Stimulated activated CD4-positive, alpha-beta T cell treated with anti-CD3 and anti-CD28 coated beads, Interleukin-1b, Interleukin-23, amount 100 ng/mL, for 1 hour (primary cell): ENCODE data around the gene ST8SIA4.

Source experiments
- DNase-seq, 2 donors: peaks; one replicate each; pipeline ENCODE4 v3.0.0-alpha.2; 2020; ENCODE audit warnings: low read depth in 2 of 2

The ST8SIA4 gene

DNA sequence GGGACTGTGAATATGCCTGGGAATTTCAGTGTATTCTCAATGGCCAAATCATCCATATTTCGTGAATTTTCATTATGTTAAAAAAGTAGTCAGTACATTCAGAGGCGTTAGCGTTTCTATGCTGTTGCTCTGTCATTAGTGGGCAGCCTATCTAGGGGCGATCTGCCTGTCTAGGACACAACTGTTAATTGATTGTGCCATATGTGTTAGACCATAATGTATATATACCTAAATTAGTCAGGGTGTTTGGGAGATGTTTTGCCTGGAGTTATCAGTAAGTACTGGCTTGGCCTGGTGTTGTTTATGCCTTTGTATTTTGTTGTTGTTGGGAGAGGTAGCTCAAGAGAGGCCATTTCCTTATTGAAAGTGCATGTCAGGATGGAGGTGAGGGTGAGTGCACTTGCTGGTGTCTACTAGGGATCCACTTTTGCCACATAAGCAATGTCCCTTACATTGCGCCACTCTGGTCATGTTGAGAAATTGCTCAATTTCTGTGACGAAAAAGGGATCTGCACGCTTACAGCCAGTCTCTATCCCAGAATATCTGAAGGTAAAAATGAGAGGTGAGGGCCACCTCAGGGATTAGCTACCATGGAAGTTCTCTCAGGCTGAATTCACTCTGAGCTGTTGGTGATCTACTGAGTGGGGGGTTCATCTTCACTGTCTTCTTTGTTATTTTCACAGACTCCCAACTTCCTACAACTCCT is 123.3 kb downstream of the ST8SIA4 start:
- no peak for DNase-seq

DNA sequence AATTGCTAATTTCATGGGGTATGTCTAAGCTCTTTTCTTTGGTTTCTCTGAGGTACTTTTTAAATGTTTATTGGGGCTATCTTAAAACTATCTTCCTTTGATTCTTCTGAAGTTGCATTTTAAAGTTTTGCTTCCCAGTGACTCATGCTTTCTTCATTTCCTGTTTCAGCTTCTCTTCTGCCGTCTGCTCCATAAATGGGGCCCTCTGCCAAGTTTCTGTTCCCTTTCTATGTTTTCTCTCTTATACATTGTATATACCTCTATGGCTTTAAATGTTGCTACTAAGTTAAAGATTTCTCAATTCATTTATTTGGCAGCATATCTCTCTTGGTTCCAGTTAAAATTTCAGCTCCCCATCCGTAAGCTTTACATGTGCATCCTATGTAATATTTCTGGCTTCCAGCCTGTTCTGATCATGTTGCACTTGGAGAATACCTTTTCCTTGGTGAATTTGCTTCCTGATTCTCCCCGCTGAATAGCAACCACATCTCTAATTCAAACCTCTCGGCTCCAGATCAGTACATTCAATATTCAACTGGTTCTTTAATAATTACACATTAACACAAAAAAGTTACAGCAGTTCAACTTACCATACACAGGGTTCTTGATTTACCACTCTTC is 125.3 kb downstream of the ST8SIA4 start:
- DNase-seq: no peak

DNA sequence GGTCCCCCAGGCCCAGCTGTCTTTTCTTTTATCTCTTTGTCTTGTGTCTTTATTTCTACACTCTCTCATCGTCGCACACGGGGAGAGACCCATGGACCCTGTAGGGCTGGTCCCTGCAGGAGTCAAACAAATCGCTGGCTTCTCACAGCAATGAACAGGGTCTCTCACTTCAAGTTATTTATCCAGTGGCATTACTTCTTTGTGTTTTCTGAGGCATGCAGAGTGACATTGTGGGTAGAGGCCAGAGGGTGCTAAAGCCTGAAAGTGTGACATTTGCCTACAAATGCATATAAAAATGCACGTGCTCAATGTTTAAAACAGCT is 127.6 kb downstream of the ST8SIA4 start:
- DNase-seq: no peak

GRCh38 chr5:100772548-100772947 is 130.5 kb downstream of the ST8SIA4 start:
- DNase-seq: no peak

DNA sequence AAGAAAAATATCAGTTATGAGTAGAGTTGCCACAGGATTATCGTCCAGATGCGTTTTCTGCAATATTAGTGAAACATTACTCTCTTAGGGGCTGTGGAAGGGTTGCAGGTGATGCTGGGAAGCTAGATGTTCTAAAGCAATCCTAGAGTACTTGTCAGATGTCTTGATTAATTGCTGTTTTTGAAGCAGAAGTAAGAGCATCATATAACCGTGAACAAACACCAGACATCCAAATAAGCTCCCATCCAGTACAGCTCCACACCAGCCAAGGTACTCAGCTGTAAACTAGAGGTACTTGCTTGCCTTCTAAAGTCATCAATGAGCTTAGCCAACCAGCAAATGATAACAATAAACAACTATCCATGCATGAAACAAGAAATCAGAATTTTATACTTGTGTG is 131.1 kb downstream of the ST8SIA4 start:
- DNase-seq: no peak

DNA sequence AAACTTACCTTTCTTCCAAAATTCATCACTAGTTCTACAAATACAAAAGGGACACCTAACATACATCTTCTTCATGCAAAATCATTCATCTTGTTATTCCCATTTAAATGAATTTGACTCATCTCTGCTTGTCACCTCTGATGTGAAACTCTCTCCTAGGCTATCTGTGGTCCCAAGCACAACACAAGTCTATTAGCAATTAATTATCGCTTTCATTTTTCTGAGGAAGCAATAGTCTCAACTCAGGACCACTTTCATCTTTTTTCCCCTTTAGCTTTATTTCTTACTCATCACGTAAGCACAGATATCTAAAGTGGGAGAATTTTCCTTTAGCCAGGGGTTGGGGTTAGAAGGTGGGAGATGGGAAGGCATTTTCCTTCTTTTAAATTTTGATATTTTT is 131.9 kb downstream of the ST8SIA4 start:
- no peak for DNase-seq

DNA sequence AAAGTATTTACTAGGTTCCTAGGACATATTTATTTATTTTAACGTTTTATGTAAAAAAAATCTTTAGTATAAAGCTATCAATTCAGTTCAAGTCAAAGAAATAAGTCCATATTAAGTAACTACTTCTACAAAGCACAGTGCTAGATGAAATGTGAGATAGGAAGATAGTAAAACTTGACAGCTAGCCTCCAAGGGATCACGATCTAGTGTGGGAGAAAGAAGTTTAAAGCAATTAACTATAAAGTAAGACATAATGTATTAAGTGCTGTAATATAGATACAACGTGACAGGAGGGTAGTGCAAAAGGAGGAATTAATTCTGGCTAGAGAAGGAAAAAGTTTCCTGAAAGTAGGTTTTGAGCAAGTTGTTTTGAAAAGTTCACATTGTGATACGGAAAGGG is 134.9 kb downstream of the ST8SIA4 start:
- no peak for DNase-seq

- no peak for DNase-seq
Observed at GRCh38 chr5:100762995-100763394, 140.1 kb downstream of the ST8SIA4 start.

DNA sequence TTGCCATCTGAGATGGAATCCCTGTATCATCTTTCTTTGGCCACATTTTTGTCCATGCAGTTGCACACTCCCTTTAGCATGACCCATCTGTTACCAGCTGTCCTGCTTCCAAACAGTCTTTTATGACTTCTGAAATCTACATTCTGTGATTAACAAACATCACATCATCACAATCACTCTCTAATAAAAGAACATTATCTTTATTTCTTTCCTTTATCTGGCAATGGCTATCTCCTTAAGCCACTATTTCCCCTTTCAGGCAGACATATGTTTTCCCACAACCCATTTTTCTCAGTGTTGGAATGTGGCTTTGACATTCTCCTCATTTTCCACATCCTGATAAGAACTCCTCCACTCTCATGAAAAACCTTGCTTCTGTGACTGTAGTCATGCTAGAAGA is 141.0 kb downstream of the ST8SIA4 start:
- DNase-seq: no peak

- DNase-seq: no peak
Observed at GRCh38 chr5:100761192-100761591, 141.9 kb downstream of the ST8SIA4 start.

DNA sequence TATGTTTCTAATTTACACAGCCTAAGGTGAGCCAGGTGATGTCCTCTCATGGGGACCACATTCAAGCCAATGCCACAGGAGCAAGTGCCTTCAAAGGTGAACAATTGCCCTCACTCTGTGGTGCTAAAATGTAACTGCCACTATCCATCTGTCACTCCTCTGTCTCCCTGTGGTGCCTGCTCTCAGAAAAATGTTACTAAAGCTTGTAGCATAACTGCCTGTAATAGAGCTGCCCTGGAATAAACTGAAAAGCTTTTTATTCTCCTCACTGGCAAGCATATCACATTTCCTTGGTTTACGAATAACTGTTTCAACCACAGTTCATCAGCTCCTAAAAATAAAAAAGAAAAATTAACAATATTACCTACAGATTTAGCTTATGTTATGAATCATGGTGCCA is 142.4 kb downstream of the ST8SIA4 start:
- no peak for DNase-seq

DNA sequence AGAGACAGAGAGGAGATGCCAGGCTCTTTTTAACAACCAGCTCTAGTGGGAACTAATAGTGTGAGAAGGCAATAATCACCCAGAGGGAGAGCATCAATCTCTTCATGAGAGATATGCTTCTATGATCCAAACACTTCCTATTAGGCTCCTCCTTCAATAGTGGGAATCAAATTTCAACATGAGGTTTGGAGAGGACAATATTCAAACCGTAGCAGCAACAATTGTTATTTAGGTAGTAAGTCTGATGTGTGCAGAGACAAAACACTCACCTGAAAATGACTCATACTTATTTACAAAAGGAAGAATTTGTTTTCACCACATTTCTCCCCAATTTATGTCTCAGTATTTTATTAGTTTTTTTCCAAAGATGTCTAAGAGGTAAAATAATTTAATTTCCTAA is 144.3 kb downstream of the ST8SIA4 start:
- no peak for DNase-seq

DNA sequence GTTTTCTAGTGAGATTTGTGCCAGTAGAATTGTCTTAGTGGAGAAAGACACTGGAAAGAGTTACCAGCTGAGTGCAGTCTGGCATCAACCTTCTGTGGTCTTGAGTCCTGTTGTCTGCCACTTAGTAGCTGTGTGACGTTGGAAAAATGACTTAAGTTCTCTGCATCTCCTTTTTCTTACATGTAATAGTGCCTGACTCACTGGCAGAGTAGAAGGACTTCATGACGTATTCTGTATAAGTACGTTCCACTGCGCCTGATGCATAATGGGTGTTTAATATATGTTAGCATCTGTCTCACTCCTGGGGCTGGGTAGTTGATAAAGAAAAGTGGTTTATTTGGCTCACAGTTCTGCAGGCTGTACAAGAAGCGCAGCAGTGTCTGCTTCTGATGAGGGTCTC is 144.8 kb downstream of the ST8SIA4 start:
- no peak for DNase-seq

DNA sequence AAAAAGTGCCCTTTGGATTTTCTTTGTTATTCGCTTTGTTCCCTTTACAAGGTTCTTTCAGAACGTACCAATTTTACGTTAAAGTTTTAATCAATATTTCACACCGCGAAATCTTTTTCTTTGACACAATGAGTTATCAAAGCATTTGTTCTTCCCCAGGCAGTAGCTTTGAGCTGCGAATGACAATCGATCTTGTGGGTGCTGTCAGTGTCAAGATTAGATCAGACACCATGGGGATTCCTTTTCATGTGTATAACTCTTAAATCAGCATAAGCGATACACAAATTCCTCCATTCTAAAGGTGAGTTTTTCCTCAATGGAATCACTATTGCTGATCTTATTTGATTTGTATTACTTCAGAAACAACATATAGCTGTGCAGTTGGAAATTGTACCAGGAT is 145.5 kb downstream of the ST8SIA4 start:
- DNase-seq: no peak
